Measurements from ENCODE around the gene SCLY.

SCLY gene

GRCh38 chr2:238075397-238075796, 14.6 kb downstream of the SCLY start:
- DNase-seq = no peak

GRCh38 chr2:238077292-238077691, 16.5 kb downstream of the SCLY start:
- no peak for DNase-seq

GRCh38 chr2:238079874-238080327, 19.1 kb downstream of the SCLY start:
- no peak for DNase-seq

GRCh38 chr2:238080518-238080917, 19.7 kb downstream of the SCLY start:
- no peak for DNase-seq

GRCh38 chr2:238081150-238081549, 20.3 kb downstream of the SCLY start:
- DNase-seq = no peak

GRCh38 chr2:238081561-238081960, 20.8 kb downstream of the SCLY start:
- DNase-seq = no peak

GRCh38 chr2:238082151-238082550, 21.4 kb downstream of the SCLY start:
- DNase-seq = no peak

- DNase-seq = no peak
Observed at GRCh38 chr2:238082827-238083226, 22.0 kb downstream of the SCLY start.

GRCh38 chr2:238083919-238084318, 23.1 kb downstream of the SCLY start:
- no peak for DNase-seq

GRCh38 chr2:238084761-238085160, 24.0 kb downstream of the SCLY start:
- no peak for DNase-seq

- no peak for DNase-seq
Observed at GRCh38 chr2:238085899-238086298, 25.1 kb downstream of the SCLY start.

GRCh38 chr2:238087211-238087610, 26.4 kb downstream of the SCLY start:
- no peak for DNase-seq

- no peak for DNase-seq
Observed at GRCh38 chr2:238090887-238091286, 30.1 kb downstream of the SCLY start.

GRCh38 chr2:238091436-238092060, 30.7 kb downstream of the SCLY start:
- DNase-seq = no peak

GRCh38 chr2:238092486-238093035, 31.8 kb downstream of the SCLY start:
- DNase-seq = no peak

- no peak for DNase-seq
Observed at GRCh38 chr2:238093181-238094140, 32.7 kb downstream of the SCLY start.

- no peak for DNase-seq
Observed at GRCh38 chr2:238094438-238095022, 33.7 kb downstream of the SCLY start.

GRCh38 chr2:238095143-238095542, 34.3 kb downstream of the SCLY start:
- DNase-seq = no peak

- no peak for DNase-seq
Observed at GRCh38 chr2:238096311-238097011, 35.7 kb downstream of the SCLY start.

- DNase-seq = no peak
Observed at GRCh38 chr2:238097201-238097987, 36.6 kb downstream of the SCLY start.

- DNase-seq = peak in 1 of 5 donors; percentile 58
Observed at GRCh38 chr2:238097988-238098871, 37.4 kb downstream of the SCLY start.
